Measurements from ENCODE around the gene TBX20. TPM values are rescaled to one million over a fixed set of nuclear protein-coding genes. Genes with fewer than 3 reads are reported as not detected.
"Not testable (repeated sequence)": the region's sequence is repeated elsewhere in the genome, so short reads cannot be mapped to it uniquely, and the experiment has no call there.

TBX20 gene
- total RNA-seq, 1 experiment from 2014 or later = not detected

DNA sequence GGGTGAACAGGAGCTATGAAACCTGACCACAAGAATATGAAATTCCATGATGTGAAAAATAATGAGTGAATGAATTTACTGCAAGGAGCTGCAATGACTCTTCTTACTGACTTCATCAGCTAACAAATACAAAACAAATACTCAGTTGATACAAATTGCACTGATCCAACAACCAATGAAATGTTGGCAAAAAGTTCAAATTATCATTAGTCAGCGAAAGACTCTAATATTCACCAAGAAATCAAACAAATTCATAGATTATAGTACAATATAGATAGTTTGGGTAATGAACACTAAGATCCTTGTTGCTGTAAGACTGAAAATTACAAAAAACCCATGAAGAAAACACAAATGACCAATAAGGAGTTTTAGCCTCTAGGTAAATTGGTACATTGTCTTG, 49.0 kb downstream of the TBX20 start:
- not testable (repeated sequence) for H2AFZ ChIP-seq (ENCODE audit: low read length); H3K4me3 Mint-ChIP-seq; H3K9me3 Mint-ChIP-seq; H3K27ac Mint-ChIP-seq; H3K23me2 ChIP-seq (ENCODE audit: insufficient read length, low read depth, low read length, poor library complexity, severe bottlenecking); H3K4ac ChIP-seq (ENCODE audit: low read depth, low read length); H4K20me1 ChIP-seq (ENCODE audit: control insufficient read depth, insufficient read depth, insufficient read length); H3K36me3 Mint-ChIP-seq (ENCODE audit: insufficient read depth in 1 of 3, low read depth in 3 of 3); H2BK120ac ChIP-seq (ENCODE audit: low read depth, low read length, poor library complexity, severe bottlenecking); H3K79me1 ChIP-seq (ENCODE audit: insufficient read depth, low read depth, low read length, poor library complexity, severe bottlenecking); H3K27me3 Mint-ChIP-seq (ENCODE audit: low read depth); H4K91ac ChIP-seq (ENCODE audit: insufficient read length, low read depth, low read length); H2AK5ac ChIP-seq (ENCODE audit: insufficient read length, low read length); H2BK20ac ChIP-seq (ENCODE audit: low read depth, low read length, poor library complexity, severe bottlenecking); H3K27me3 ChIP-seq (ENCODE audit: insufficient read depth, low read length); H3K18ac ChIP-seq (ENCODE audit: insufficient read length, low read depth, low read length); H2BK12ac ChIP-seq (ENCODE audit: insufficient read length, low read depth, low read length); H2BK15ac ChIP-seq (ENCODE audit: low read depth, low read length); H3K14ac ChIP-seq (ENCODE audit: insufficient read depth, low read length); H3K27ac ChIP-seq (ENCODE audit: insufficient read length, low read depth, low read length); DNase-seq; H3K4me1 ChIP-seq (ENCODE audit: insufficient read depth, low read length); H3K9ac ChIP-seq (ENCODE audit: extremely low read depth, insufficient read length, low read length); H3K4me2 ChIP-seq (ENCODE audit: insufficient read depth, insufficient read length, low read length); H3T11ph ChIP-seq (ENCODE audit: low read length); H4K8ac ChIP-seq (replicated peaks; ENCODE audit: insufficient read length, low read depth, low read length); H3K56ac ChIP-seq (ENCODE audit: insufficient read length, low read depth, low read length); H3K4me1 Mint-ChIP-seq; H3K79me2 ChIP-seq (ENCODE audit: insufficient read depth, low read length); H3K9me3 ChIP-seq (ENCODE audit: control insufficient read depth, low read depth, low read length); H2BK5ac ChIP-seq (ENCODE audit: insufficient read length, low read length); H3K23ac ChIP-seq (ENCODE audit: insufficient read length, low read depth, low read length); H4K5ac ChIP-seq (ENCODE audit: insufficient read length, low read depth, low read length)
- WGBS (ENCODE audit: extremely low coverage, insufficient read length, low lambda C conversion rate) = no CpG with 5 or more reads among the region's 1 CpG

DNA sequence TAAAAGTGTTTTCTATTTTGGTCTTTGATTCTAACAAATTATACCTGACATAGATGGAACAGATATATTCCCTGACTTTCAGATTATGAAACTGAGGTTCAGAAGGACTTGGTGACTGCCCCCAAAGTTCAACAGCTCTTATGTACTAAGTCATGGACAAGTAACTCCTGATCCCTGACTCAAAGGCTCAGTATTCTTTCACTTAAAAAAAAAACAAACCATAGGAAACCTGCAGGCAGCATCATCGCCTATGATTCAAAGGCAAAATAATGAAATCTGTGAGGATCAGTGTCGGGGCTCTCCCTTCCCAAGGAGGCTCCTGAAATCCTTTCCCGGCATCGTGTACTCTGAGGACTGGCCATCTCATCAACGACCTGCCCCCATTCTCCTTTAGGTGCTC, 49.9 kb downstream of the TBX20 start:
- not testable (repeated sequence) for H3K23ac ChIP-seq (ENCODE audit: insufficient read length, low read depth, low read length); H3K4me1 Mint-ChIP-seq; H3K27ac Mint-ChIP-seq; H3K79me2 ChIP-seq (ENCODE audit: insufficient read depth, low read length); H2BK5ac ChIP-seq (ENCODE audit: insufficient read length, low read length); H3K9ac ChIP-seq (ENCODE audit: extremely low read depth, insufficient read length, low read length); DNase-seq; H2BK12ac ChIP-seq (ENCODE audit: insufficient read length, low read depth, low read length); H3K23me2 ChIP-seq (ENCODE audit: insufficient read length, low read depth, low read length, poor library complexity, severe bottlenecking); H4K20me1 ChIP-seq (ENCODE audit: control insufficient read depth, insufficient read depth, insufficient read length); H3K56ac ChIP-seq (ENCODE audit: insufficient read length, low read depth, low read length); H2AFZ ChIP-seq (ENCODE audit: low read length); H3K27me3 Mint-ChIP-seq (ENCODE audit: low read depth); H2BK15ac ChIP-seq (ENCODE audit: low read depth, low read length); H2BK120ac ChIP-seq (ENCODE audit: low read depth, low read length, poor library complexity, severe bottlenecking); H2BK20ac ChIP-seq (ENCODE audit: low read depth, low read length, poor library complexity, severe bottlenecking); H3K4me1 ChIP-seq (ENCODE audit: insufficient read depth, low read length); H4K5ac ChIP-seq (ENCODE audit: insufficient read length, low read depth, low read length); H3K79me1 ChIP-seq (ENCODE audit: insufficient read depth, low read depth, low read length, poor library complexity, severe bottlenecking); H3T11ph ChIP-seq (ENCODE audit: low read length); H3K4ac ChIP-seq (ENCODE audit: low read depth, low read length); H3K27me3 ChIP-seq (ENCODE audit: insufficient read depth, low read length); H2AK5ac ChIP-seq (ENCODE audit: insufficient read length, low read length); H3K4me3 Mint-ChIP-seq; H3K27ac ChIP-seq (ENCODE audit: insufficient read length, low read depth, low read length); H3K9me3 ChIP-seq (ENCODE audit: control insufficient read depth, low read depth, low read length); H3K9me3 Mint-ChIP-seq; H3K14ac ChIP-seq (ENCODE audit: insufficient read depth, low read length); H3K4me2 ChIP-seq (ENCODE audit: insufficient read depth, insufficient read length, low read length); H4K91ac ChIP-seq (ENCODE audit: insufficient read length, low read depth, low read length); H4K8ac ChIP-seq (replicated peaks; ENCODE audit: insufficient read length, low read depth, low read length); H3K36me3 Mint-ChIP-seq (ENCODE audit: insufficient read depth in 1 of 3, low read depth in 3 of 3); H3K18ac ChIP-seq (ENCODE audit: insufficient read length, low read depth, low read length)
- WGBS (ENCODE audit: extremely low coverage, insufficient read length, low lambda C conversion rate) = no CpG with 5 or more reads among the region's 5 CpGs
